Caco-2 (cell line): ENCODE measurements around the gene PIWIL1. TPM values are rescaled to one million over a fixed set of nuclear protein-coding genes. Genes with fewer than 3 reads are reported as not detected.

Source experiments
- BruUV-seq: library from RNA; stranded (reverse); fragments of 400-500 nt; replicated peaks from 2 replicates; lab custom pipeline; 2021; lab: Mats Ljungman, UMichigan
- CTCF ChIA-PET: fragments of 300-600 bp; sonication (Branson Sonifier 250); formaldehyde crosslinking; loops from one replicate; lab custom pipeline; 2022; ENCODE audit warnings: antibody characterized with exemption; lab: Charles Lee
- POLR2A ChIA-PET: fragments of 300-600 bp; sonication (Branson Sonifier 250); formaldehyde crosslinking; loops from one replicate; lab custom pipeline; 2022; ENCODE audit warnings: antibody characterized with exemption; lab: Charles Lee
- DNase-seq, 2 experiments: peaks; one replicate each; pipeline versions ENCODE4 v3.0.0 to v3.0.0-alpha.2; 2020 to 2022
- H3K27me3 ChIP-seq: replicated peaks from 2 replicates; pipeline ENCODE4 v1.6.0; 2011; ENCODE audit warnings: low read length; ENCODE audit not compliant: control insufficient read depth, insufficient read depth
- H3K36me3 ChIP-seq: 2 replicates; pipeline ENCODE4 v1.5.1; 2011; ENCODE audit warnings: low read length; ENCODE audit not compliant: control insufficient read depth, insufficient read depth
- H3K4me1 ChIP-seq: fragments of 250-450 bp; sonication (Bioruptor Pico); 2 replicates; pipeline ENCODE4 v1.5.1; 2020; ENCODE audit warnings: mild to moderate bottlenecking
- H3K4me3 ChIP-seq: 2 replicates; pipeline ENCODE4 v1.5.1; 2011; ENCODE audit warnings: low read depth, mild to moderate bottlenecking, control low read depth, low read length
- H3K9me3 ChIP-seq: fragments of 250-450 bp; sonication (Bioruptor Pico); 2 replicates; pipeline ENCODE4 v1.5.1; 2020; ENCODE audit warnings: mild to moderate bottlenecking, moderate library complexity
- H3K27ac Mint-ChIP-seq: one replicate; pipeline ENCODE4 v1.8.0; 2022; ENCODE audit warnings: mixed read lengths; ENCODE audit not compliant: unreplicated experiment
- H3K27me3 Mint-ChIP-seq: one replicate; pipeline ENCODE4 v1.8.0; 2022; ENCODE audit warnings: mixed read lengths; ENCODE audit not compliant: insufficient read depth, unreplicated experiment
- H3K36me3 Mint-ChIP-seq: one replicate; pipeline ENCODE4 v1.8.0; 2022; ENCODE audit warnings: mild to moderate bottlenecking, mixed read lengths; ENCODE audit not compliant: insufficient read depth, unreplicated experiment
- H3K4me1 Mint-ChIP-seq: one replicate; pipeline ENCODE4 v1.8.0; 2022; ENCODE audit warnings: low read depth, mixed read lengths; ENCODE audit not compliant: unreplicated experiment
- H3K4me3 Mint-ChIP-seq: one replicate; pipeline ENCODE4 v1.8.0; 2022; ENCODE audit warnings: mild to moderate bottlenecking, moderate library complexity, mixed read lengths; ENCODE audit not compliant: unreplicated experiment
- H3K9me3 Mint-ChIP-seq: one replicate; pipeline ENCODE4 v1.8.0; 2022; ENCODE audit warnings: mixed read lengths; ENCODE audit not compliant: unreplicated experiment
- CTCF ChIP-seq, 2 experiments: fragments of 200-600 bp in 1 of 2; IDR thresholded peaks; 1 replicate in 1 of 2; 2 replicates in 1 of 2; pipeline versions ENCODE4 v1.5.1 to v1.8.0; 2011 to 2022; ENCODE audit warnings: antibody characterized with exemption in 1 of 2, control low read depth in 1 of 2, inconsistent platforms in 1 of 2, low read depth in 1 of 2, low read length in 1 of 2, mild to moderate bottlenecking in 1 of 2, moderate library complexity in 1 of 2; ENCODE audit not compliant: insufficient read depth in 1 of 2, severe bottlenecking in 1 of 2, unreplicated experiment in 1 of 2
- intact Hi-C: fragments of 100-400 bp; cut with micrococcal nuclease; formaldehyde crosslinking; loops from one replicate; pipeline ENCODE4 v1.10.0; 2022; ENCODE audit not compliant: unreplicated experiment
- total RNA-seq: library from RNA; stranded (reverse); gene quantifications from 2 replicates; pipeline ENCODE4 v1.2.3, GENCODE V29; 2022

Gene PIWIL1
- total RNA-seq, 1 experiment from 2014 or later = 5.1 TPM

GRCh38 chr12:130405332-130405731 lies 67.6 kb downstream of the PIWIL1 start:
- Histone ChIP-seq H3K4me3 (no peak overlapping the region), H3K36me3 (no peaks in the 10 kb centered on the region), H3K4me1 (peaks cover 11% of the 10 kb centered on the region), H3K27me3 (no peaks in the 10 kb centered on the region), H3K9me3 (no peaks in the 10 kb centered on the region)
- ChIA-PET CTCF (no interaction called here), POLR2A (no interaction called here)
- BruUV-seq = no TSS peak
- Mint-ChIP-seq H3K9me3 (no peaks in the 10 kb centered on the region), H3K4me1 (peaks cover 12% of the 10 kb centered on the region), H3K36me3 (no peaks in the 10 kb centered on the region), H3K27me3 (no peaks in the 10 kb centered on the region), H3K27ac (no peak overlapping the region), H3K4me3 (no peak overlapping the region)
- no peak for TF ChIP-seq CTCF (IDR thresholded peaks at IDR 0.05; ENCODE audit: insufficient read depth in 1 of 2, low read depth in 1 of 2, low read length in 1 of 2, severe bottlenecking in 1 of 2, unreplicated experiment in 1 of 2)
- intact Hi-C loops = no loop called here
- DNase-seq = no peak

- Mint-ChIP-seq H3K4me1 (no peaks in the 10 kb centered on the region), H3K27me3 (peaks cover 12% of the 10 kb centered on the region), H3K27ac (no peak overlapping the region), H3K4me3 (no peak overlapping the region), H3K36me3 (no peaks in the 10 kb centered on the region), H3K9me3 (no peaks in the 10 kb centered on the region)
- Histone ChIP-seq H3K27me3 (no peaks in the 10 kb centered on the region), H3K9me3 (no peaks in the 10 kb centered on the region), H3K4me3 (no peak overlapping the region), H3K4me1 (no peaks in the 10 kb centered on the region), H3K36me3 (no peaks in the 10 kb centered on the region)
- CTCF ChIA-PET = no interaction called here
- no peak for TF ChIP-seq CTCF (IDR thresholded peaks at IDR 0.05; ENCODE audit: insufficient read depth in 1 of 2, low read depth in 1 of 2, low read length in 1 of 2, severe bottlenecking in 1 of 2, unreplicated experiment in 1 of 2)
- intact Hi-C loops = no loop called here
- DNase-seq = no peak
- POLR2A ChIA-PET = no interaction called here
- BruUV-seq = no TSS peak
Measured at GRCh38 chr12:130412384-130412783, 74.7 kb downstream of the PIWIL1 start.

- Histone ChIP-seq H3K4me3 (no peak overlapping the region), H3K9me3 (no peaks in the 10 kb centered on the region), H3K4me1 (no peaks in the 10 kb centered on the region), H3K36me3 (no peaks in the 10 kb centered on the region), H3K27me3 (no peaks in the 10 kb centered on the region)
- no peaks in the 10 kb centered on the region for H3K36me3 Mint-ChIP-seq
- peaks cover 18% of the 10 kb centered on the region for H3K27me3 Mint-ChIP-seq
- no peaks in the 10 kb centered on the region for H3K9me3 Mint-ChIP-seq
- no peak overlapping the region for H3K27ac Mint-ChIP-seq
- no peaks in the 10 kb centered on the region for H3K4me1 Mint-ChIP-seq
- ChIA-PET CTCF (no interaction called here), POLR2A (no interaction called here)
- TF ChIP-seq CTCF (IDR thresholded peaks at IDR 0.05; ENCODE audit: insufficient read depth in 1 of 2, low read depth in 1 of 2, low read length in 1 of 2, severe bottlenecking in 1 of 2, unreplicated experiment in 1 of 2) = no peak
- no TSS peak for BruUV-seq
- intact Hi-C loops = no loop called here
- DNase-seq = no peak
- H3K4me3 Mint-ChIP-seq = no peak overlapping the region
Measured at GRCh38 chr12:130413909-130414308, 76.2 kb downstream of the PIWIL1 start.
